Suppressor macrophage treated with lipopolysaccharide for 1 hour (primary cell): ENCODE results near the gene IL1RAPL1.

Experiments
- DNase-seq, 3 donors: peaks; one replicate each; pipeline ENCODE4 v3.0.0-alpha.2; 2020 to 2022

Gene IL1RAPL1

DNA sequence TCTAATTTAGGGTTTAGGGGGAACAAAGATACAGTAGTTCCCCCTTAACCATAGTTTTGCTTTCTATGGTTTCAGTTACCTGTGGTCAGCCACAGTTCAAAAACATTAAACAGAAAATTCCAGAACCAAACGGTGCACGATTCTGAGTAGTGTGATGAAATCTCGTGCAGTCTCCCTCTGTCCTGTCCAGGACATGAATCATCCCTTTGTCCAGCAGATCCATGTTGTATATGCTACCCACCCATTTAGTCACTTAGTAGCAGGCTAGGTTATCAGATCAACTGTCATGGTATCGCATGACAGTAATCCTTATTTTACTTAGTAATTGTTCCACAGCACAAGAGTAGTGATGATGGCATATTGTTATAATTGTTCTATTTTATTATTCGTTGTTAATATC lies 556.1 kb downstream of the IL1RAPL1 start:
- no peak for DNase-seq

DNA sequence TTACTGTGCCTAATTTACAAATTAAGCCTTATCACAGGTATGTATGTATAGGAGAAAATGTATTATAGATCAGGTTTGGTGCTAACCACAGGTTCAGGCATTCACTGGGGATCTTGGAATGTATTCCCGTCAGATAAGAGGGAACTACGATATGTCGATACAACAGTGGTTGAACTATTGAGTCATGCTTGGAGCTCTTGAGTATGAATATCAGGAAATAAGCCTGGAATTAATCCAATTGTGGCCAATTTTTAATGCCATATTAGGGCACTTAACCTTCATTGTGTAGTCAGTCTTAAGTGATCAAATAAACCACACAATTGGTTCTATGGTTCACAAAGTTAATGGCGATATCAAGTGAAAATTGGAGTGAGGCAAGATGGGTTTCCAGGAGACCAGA lies 556.5 kb downstream of the IL1RAPL1 start:
- DNase-seq, result no peak

DNA sequence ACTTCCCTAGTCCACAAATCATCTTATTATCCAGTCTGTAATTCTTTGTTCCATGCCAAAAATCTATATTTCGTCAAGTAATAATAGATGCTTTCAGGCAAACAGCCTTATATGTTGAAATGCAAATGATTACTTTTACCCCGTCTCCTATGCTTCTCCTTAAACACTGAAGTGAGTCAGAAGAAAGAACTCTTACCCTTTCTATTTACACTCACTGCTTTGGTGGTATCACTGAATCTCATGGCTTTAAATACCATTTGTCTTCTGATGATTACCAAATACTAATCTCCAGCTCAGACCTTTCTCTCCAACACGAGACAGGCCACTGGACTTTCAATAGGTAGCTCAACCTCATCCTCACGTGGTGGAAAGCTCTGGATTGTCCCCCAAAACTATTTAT lies 558.1 kb downstream of the IL1RAPL1 start:
- DNase-seq, result no peak

DNA sequence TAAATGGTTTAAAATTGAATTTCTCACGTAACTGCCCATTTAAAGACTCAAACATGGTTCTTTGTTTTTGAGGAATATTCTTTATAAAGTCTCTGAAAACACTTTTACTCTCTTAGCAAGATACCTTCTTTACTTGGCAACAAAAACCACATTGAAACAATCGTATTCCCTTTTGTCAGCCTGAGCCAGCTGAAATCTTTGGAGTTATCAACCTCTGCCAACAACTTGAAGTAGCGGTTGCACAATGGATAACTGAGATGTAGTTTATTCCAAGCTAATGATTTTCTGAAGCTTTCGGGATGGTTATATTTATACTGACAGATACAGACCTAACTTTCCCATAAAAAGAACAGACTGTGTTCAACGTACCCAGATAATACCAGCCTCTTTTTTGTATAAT lies 561.3 kb downstream of the IL1RAPL1 start:
- no peak for DNase-seq

DNA sequence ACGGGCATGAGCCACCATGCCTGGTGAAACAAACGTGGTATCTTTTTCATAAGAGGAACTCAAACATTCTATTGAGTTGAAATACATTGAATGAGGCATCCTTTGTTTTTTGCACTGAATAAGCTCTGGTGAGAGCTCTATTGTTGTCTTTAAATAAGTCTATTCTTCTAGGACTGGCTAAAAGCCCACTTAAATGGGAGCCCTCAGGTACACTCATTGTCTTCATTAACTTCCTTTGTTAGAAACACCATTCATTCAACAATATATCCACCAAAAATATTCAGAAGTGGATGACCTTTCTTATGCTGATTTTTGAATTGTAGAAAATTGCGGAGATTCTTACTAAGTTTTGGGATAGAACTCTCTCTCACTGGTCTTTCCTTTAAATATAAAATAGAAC lies 568.0 kb downstream of the IL1RAPL1 start:
- no peak for DNase-seq

DNA sequence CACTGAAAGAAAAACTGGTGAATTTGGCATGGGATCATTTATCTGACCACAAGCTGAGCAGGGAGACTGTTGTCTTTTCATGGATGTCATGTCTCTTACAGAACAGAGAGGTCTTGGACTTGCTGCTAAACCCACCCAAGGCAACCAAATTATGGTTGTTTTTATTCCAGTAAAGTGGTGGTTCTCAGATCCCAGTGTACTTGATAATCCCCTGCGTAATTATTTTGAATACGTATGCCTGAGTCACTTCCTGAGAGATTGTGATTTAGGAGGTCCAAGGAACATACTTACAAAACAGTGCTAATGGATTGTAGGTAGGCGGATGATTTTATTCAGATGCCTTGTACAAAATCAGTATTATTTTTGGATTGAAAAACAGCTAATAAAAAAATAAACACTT lies 585.6 kb downstream of the IL1RAPL1 start:
- no peak for DNase-seq

DNA sequence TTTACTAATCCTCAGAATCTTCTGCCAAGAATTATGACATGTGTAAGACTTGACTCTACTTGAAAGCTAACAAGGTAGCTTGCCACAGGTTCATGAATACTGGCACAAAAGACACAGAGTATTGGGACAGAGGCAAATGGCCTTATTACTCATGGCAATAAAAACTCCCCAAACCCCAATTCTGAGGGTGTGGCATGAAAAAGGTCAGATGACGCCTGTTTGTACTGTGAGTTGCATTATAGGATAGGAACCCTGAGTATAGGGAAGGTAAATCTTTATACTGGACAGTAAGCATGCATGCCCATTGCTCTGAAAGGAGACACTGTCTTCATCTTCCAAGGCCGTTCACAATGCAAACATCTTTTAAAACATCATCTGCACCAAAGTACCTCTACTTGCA lies 600.0 kb downstream of the IL1RAPL1 start:
- DNase-seq, result no peak

DNA sequence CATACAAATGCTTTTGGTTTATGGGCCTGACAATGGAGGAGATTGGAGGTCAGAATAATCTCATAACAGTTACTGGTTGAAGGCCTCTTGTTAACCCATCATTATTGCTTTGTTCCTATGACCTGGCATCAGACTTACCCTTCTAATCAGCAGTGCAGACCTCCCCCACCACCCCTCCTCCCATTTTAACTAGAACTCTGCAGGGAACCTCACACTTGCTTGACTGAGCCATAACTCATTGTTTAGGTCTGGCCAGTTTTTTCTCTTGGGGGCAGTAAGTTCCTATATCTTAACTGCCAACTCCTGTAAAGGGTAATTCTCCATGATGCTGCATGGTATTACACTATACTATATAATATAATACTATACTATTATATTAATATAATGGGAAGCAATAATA lies 609.3 kb downstream of the IL1RAPL1 start:
- DNase-seq, result no peak

DNA sequence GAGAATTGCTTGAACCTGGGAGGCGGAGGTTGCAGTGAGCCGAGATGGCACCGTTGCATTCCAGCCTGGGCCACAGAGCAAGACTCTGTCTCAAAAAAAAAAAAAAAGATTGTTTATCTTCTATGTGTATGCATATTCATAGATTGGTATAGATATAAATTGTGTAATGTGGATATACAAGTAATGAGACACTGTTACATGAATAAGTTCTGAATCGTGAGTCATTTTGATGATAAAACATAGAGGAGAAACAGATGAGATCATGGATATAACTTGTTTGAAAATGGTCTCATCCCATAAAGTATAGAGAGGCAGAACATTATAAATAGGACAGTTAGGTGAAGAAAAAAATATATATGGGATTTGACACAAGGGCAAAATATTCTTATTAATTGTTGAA lies 628.0 kb downstream of the IL1RAPL1 start:
- DNase-seq, result no peak

DNA sequence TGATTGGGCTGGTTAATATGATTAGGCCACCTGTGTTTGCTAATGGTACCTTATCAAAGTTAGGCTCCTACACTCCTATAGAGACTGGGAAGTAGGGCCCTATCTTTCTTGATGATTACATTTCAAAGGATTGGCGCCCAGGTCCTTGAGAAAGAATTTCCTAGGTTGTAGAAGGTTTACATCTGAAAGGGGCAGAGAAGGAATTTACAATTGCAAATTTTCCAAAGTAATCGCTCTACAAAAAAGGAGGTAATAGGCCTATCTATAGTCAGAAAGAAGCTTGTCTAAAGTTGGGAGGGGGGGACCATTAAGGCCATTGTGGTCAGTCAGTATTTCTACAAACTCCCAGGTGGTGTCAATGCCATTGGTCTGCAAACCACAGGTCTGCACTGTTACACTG lies 638.4 kb downstream of the IL1RAPL1 start:
- DNase-seq, result no peak

DNA sequence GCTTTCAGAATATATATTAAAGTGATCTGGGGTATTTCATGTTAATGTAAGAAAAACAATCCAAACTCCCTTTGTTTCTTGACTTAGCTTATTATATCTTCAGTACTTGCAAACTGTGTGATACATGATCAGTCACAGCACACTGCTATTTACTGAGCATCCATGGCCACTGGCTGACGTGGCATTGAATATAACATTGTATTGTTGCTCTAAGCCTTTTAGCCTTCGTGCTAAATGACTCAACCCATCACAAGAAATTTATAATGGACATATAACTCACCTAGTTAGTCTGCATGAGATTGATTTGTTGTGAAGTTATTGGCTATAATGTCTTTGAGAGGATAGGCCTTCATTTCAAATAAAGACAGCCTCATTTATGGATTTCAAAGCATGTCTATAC lies 642.6 kb downstream of the IL1RAPL1 start:
- no peak for DNase-seq

DNA sequence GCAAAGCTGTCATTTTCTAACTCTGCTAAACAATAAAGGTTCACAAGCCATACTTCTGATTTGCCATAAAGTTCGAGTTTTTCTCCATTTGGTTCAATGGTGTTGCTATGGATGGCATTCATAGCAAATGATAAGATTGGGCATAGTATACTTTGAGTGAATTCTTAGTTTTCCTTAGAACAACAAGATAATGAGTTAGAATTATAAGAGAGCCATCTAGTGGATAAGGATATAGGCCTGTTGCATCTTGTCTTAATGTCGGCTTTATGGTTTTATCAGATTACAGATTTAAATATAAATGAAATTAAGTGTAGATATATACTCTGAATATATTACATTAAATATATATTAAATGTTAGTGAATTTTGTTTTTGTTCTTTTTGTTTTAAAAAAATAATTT lies 644.6 kb downstream of the IL1RAPL1 start:
- no peak for DNase-seq

DNA sequence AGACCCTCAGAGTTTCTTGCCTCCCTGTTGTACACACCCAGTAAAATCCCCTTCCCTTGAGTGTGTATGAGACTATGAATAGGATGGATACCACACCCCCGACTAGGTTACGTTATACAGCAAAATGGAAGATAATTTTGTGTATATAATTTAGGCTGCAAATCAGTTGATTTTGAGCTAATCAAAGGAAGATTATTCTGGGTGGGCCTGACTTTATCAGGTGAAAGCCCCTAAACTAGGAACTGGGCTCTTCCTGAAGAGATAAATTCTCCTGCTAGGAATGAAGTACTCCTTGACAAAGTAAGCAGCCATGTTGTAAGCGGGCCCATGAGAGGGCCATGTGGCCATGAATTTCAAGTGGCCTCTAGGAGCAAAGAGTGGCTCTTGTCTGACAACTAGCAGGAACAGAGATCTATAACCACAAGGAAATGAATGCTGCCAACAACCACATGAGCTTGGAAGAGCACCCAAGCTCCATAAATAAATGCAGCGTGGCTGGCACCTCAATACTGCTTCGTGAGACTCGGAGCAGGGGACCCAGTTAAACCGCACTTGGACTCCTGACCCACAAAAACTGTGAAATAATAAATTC lies 646.4 kb downstream of the IL1RAPL1 start:
- no peak for DNase-seq

DNA sequence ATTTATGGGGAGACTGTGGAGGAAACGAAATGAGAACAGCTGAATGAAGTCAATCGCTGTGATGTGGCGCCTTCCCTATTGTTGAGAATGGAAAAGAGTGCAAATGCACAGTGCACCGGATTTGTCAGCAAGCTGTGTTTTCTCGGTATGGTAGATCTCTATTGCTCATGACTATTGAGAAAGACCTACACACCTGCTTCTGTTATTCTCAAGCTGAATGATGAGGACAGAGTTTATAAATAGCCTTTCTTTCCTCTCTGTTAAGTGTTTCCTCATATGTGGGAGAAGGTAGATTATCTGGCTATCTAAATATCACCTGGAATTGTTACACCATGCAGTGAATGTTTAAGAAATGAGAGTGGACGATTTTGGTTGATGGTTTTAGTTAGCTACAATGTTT lies 650.7 kb downstream of the IL1RAPL1 start:
- no peak for DNase-seq

DNA sequence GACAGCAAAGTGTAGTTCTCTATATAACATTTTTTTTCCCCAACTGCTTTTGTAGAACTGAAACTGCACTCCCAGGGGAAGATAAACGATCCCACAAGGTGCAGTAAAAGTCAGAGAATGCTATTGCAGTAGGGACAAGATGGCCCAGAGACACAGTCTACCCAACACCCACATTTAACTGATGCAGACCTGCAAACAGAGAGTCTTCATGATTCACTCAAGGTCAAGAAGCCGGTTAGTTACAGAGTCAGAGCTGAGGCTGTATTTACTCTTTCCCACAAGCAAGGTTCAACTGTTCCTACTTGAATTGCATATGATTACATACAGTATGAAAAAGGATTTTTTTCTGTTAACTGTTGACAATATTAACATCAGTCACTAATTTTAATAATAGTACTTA lies 654.6 kb downstream of the IL1RAPL1 start:
- no peak for DNase-seq

DNA sequence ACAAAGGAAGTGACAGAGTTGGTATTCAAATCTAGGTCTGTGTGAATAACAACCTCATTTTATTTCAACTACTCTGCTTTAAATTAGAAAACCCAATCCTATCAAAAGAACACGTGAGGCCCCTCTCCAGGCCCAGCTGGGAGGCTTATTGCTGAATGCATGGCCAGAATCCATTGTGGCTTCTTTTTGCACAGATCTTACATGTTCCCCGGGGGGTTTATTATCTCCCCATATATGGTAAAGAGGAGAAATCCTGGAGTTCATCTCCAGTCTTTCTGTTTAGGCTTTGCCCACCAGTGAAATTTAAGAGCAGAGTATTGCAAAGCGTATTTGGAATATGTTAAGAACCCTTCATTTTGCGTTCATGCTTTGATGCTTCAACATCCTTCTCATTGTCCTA lies 655.6 kb downstream of the IL1RAPL1 start:
- DNase-seq, result no peak

DNA sequence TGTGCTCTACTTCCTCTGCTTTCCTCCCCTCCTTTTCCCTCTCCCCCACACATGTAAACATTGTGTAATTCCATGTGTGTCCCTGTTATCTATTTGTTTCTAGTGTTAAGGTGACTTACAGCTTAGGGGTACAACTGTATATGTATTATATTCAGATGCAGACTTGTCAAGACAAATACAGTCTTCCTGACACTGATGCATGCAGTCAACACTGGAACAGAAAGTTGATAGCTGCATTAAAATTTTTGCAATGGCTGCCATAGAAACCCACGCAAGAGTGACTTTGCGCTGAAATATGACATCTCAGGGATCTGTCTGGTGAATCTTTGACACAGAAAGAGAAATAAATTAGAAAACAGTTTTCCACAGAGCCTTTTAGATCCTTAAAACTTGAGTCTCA lies 656.7 kb downstream of the IL1RAPL1 start:
- DNase-seq, result no peak

DNA sequence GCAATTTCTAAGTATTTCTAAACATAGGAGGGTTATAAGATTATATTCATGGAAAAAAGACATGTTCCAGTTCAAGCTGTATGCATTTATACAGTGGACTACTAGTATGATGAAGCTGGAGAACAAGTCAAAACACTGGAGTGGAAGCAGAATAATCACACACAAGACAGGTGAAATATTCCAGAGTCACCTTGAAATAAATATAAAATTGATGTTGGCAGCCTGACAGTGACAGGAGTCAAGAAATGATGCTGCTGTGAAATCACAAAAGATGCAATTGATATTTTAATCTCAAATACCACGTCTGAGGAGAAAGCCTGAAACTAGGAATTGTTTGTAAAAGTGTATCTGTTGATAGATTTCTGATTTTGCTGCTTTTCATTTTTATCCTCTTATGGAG lies 667.3 kb downstream of the IL1RAPL1 start:
- DNase-seq, result no peak

DNA sequence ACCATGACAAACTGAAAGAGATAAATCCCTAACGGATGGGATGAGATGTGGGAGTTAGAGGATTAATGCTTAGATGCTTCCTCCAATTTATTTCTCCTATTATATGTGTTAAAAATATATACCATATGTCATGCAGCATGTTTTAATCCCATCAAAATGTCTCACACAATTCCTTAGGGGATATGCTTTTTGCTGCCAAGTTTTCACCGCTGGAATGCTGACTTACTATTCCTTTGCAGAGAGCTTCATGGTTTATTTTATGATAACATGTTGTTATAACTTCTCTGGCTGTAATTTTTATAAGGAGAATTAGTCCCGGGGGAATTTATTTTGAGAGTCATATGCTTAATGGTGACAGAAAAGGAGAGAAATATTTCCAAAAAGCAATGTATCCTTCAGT lies 670.3 kb downstream of the IL1RAPL1 start:
- DNase-seq, result no peak

DNA sequence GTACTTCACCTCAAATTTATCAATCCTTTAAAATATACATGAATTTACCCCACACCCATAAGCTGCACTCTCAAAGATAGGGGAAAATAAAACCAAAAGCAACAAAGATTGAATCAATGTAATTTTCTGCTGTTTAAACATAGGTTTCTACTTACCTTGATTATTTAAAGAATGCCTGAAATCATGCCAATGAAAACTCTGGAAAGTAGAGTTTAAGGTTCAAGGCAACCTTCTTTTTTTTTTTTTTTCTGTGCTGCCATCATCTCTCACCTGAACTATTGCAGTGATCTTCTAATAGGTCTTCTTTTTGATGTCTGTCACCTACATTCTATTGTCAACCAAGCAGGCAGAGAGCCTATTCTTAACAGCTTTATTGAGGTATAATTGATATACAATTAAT lies 682.1 kb downstream of the IL1RAPL1 start:
- no peak for DNase-seq

DNA sequence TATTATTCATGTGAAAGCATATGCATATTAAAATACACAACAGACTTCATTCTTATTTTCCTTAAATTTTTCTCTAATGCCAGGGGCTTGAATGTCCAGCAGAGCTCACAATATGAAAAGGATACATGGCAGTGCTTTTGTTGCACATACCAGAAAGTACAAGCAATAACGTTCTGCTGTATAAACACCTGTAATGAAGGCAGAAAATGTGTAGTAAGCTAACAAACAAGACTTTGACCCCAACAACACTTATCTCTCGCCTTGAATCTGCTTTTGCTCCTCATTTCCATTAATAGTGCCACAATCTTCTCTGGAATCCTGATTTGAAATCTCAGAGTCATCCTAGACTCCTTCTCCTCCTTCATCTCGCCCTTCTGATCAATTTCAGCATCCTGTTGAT lies 687.3 kb downstream of the IL1RAPL1 start:
- no peak for DNase-seq

DNA sequence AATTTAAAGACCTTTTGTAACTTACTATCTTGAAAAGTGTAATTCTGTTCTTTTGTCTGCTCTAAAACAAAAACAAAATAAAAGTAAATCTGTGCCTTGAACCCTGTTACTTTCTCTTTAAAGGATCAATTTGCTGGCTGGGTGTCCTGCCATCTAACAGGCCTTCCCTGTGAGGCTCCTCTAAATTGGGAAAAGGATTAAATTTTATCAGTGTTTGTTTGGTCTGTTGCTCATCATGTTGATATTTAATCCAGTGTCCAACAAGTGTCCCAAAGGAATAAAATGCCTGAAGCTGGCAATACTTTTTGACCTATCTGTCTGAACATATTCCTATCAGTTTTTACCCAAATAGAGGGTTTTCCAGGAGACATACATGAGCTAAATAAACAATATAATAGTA lies 688.7 kb downstream of the IL1RAPL1 start:
- no peak for DNase-seq

DNA sequence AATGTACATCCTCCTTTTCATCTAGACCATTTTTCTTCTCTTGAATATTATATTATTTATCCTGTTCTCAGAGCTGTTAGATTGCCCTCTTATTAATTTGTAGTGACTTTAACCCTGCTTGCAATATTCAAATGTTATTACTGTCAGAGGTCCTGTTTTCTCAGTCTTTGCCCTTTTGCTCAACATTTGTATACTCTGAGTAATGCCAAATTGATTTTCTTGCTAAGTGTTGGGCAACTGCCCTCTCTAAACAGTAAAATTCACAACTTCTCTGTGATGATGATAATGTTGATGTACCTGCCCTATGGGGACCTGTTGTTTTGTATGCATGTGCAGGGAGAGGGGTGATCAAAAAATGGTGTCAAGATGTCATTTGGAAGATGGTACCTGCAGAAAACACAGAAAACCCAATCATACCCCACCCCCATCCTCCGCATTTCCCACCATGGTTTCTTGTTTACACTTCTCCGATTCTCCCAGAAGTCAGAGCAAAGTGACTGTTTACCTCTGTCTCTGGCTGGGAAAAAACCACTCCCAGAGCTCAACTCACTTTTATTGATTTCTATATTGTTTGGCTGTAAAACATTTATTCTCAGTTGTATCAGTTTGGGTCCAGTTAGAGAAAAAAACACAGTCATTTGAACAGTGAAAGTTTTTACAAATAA lies 694.0 kb downstream of the IL1RAPL1 start:
- no peak for DNase-seq

DNA sequence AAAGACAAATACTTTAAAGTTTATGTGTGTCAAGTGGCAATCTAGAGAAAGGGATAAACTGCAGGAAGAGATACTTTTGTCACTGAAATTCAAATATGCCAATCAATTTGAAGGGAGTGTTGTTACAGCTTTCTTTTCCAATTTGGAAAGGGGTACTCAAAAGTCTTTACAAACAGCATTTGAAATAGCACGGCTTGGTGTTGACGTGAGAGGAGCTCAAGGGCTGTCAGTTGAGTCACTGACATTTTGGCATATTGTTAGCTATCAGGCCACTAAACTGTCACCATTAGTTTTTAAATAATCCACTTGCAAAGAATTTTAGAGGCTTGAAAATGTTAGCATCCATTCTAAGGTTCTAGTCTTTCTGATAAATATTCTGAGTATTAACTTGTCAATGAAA lies 698.4 kb downstream of the IL1RAPL1 start:
- DNase-seq, result no peak

DNA sequence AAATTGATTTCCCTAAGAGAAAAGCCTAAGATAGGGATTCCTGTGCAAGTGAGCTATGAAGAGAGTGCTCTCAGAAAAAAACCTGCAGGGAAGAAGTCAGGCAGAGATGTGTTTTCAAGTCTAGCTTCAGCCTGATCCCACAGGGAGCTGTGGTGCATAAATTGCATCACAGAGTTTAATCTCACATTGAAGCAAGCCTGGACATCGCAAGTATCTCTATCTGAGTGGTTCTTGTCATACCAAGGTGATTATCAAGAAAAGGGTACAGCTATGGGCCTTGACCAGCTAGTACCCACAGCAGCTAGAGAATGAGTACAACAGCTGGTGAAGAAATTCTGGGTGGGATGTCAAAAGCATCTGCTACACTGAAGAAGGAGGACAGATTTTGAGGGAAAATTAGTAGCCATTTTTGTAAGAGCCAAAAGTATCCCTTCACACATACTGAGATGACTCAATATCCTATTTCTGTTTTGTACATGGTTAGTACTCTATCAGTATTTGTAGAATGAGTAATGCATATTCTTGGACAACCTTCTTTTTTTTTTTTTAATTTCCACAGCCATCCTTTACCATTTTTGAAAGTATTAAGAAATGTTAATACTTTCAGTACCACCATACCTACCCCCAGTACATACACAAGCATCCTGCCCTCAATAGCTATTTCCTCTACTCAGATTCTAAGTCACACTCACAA lies 708.9 kb downstream of the IL1RAPL1 start:
- DNase-seq, result no peak
